HG03103 (cell line): ENCODE data around the gene SOCS3.

Source experiments
- ATAC-seq: cut with Tn5 transposase; IDR thresholded peaks from one replicate; pipeline ENCODE4 v1.9.1; 2021; ENCODE audit warnings: low read depth; ENCODE audit not compliant: unreplicated experiment

Gene SOCS3

DNA sequence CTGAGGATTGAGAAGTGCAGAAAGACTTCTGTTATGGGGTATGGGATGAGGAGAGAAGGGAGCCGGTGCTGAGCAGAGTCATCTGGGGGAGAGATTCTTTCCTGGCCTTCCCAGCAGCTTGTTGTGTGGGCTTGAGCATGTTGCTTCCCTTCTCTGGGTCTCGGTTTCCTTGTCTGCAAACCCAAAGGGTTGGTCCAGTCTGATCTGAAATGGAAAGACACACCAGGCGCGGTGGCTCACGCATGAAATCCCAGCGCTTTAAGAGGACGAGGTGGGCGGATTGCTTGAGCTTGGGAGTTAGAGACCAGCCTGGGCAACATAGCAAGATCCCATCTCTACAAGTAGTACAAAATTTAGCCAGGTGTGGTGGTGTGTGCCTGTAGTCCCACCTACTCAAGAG lies 6.0 kb downstream of the SOCS3 start:
- ATAC-seq: no peak

DNA sequence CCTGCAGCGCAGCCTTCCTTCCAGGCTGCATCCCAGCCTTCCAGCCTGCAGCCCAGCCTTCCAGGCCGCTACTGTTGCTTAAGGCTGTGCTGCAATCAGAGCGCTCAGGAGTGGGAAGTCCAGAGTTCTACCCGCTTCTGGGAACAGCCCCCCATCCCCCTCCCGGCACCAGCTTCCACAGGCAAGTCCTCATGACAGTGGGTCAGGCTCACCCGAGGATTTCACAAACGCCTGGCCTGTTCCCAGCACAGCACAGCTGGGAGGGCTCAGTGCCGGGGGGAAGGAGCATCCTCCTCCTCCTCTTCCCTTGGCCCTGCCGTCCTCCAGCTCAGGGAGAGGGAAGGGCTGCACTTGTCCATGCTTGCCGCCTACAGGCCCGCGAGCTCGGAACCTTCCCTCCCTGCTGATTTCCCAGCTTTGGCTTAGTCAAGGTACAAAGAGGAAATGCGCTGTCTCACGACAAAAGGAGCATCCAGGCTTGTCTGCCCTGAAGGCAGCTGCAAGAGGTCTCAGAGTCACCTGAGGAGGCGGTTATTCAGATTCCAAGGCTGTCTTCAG lies 8.3 kb downstream of the SOCS3 start:
- no peak for ATAC-seq

DNA sequence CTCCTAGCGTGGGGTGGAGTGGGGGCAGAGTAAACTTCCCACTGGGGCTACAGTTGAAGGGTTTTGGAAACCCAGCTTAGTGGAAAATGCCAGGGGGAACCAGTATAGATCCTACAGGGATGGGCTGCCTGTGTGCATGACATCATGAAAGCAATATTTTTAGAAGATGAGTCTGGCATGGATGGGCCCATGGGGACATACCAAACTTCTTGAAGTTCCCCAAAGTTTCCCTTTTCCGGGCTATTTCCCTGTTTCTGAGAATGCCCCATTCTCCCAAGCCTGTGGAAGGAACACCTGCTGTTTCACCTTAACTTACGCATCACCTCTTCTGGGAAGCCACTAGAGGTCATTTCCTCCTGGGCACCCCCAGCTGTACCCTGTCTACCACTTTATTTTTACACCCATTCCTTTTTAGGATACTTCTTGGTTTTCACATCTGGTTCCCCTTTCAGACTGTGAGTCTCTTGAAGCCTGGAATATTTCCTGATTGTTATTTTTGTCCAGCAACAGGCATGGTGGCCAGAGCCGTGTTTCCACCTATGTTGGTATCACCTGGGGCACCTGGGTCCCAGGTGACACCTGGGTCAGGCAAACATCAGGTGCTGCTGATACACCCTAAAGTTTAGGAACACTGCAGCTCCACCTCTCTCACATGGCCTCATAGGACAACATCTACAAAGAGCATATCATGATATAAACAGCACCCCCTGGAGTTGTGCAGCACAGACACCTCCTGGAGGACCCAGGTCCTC lies 9.8 kb downstream of the SOCS3 start:
- no peak for ATAC-seq

DNA sequence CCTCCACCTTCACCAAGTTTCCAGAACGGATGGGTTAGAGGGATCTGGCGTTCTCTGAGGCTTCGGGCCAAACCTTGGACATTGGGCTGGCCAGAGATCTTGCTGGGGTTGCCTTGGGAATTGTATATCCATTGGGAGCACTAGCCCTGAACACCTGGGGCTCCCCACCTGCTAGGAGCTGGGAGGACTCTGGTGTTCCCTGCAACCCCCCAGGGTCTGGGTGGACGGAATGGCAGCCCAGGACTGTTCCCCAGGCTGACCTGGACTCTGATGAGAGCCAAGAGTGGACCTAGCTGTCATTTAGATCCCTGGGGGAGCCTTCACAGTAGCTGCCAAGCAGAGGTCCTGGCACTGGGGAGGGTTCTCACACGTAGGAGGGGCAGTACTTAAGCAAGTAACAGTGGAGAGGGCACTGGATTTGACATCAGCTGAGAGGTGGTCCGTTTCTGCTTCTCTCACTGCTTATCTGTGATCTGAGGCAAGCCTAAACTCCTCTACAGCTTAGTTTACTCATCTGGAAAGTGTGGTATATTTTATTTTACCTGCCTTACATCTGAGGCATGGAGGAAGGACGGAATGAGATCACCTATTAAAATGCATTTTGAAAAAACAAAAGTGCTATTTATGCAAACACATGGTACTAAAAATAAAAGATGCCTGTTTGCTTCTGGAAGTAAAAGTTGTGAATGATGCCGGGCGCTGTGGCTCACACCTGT lies 11.7 kb downstream of the SOCS3 start:
- ATAC-seq: no peak

DNA sequence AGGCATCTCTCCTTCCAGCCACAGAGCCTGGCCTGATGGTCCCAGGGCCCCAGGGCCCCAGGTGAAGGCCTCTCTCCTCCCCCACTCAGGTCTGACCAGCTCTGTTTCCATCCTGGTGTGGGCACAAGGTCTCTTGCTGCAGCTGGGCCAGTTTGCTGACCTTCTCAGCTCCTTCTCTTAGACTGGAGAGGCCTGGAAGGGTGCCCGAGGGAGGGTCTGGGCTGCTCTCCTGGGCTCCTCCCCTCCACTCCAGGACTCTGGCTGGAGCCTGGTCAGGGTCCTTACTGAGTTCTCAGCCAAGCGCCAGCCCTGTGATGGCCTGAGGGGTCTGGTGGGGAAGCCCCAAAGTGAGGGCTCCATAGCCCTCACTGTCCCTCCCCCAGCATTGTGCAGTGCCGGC lies 12.4 kb downstream of the SOCS3 start:
- no peak for ATAC-seq

DNA sequence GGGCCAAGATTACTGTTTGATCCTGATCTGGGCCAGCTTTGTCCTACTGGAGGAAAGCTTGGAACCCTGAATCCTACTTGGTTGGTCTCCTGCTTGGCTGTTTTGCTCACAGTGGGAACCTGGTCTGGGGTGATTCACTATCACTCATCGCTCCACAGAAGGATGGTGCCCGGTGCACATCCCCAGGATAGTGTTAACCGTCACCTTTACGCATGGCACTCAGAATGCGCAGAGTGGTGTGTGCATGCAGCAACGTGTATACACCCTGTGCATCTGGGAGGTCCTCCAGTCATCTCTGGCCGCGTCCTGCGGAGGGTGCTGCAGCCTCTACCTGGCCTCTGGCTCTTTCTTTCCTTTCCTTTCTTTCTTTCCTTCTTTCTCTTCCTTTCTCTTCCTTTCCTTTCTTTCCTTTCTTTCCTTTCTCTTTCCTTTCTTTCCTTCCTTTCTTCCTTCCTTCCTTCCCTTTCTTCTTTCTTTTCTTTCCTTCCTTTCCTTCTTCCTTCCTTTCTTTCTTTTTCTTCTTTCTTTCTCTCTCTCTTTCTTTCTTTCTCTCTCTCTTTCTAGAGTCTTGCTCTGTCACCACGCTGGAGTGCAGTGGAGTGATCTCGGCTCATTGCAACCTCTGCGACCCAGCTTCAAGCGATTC lies 13.1 kb downstream of the SOCS3 start:
- no peak for ATAC-seq

DNA sequence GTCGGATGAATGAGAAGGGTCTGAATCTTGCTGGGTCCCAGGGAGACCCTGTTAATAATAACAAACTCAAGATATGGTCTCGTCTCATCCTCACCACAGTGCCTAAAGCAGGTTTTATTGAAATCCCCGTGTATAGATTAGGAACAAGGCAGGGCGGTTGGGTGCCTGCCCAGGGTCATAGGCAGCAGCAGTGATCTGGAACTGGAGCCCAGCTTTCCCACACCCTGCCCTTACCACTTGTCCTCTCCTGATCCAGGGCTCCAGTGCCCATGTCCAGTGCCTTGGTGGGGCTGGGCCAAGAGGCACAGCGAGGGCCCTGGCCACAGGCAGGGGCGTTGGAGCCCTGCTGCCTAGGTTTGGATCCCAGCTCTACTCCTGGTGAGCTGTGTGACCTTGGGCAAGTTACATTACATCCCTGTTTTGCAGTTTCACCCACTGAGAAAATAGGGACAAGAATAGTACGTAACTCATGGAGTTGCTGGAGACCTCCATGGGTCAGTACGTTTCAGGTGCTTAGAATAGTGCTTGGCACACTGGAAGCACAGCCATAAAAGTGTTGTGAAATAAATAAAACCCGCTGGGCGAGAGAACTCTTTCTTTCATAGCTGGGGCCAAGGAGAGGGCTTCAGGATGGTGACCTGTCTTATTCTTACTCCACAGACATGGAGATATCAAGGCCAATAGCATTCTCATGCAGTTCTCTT lies 13.9 kb downstream of the SOCS3 start:
- ATAC-seq: no peak

DNA sequence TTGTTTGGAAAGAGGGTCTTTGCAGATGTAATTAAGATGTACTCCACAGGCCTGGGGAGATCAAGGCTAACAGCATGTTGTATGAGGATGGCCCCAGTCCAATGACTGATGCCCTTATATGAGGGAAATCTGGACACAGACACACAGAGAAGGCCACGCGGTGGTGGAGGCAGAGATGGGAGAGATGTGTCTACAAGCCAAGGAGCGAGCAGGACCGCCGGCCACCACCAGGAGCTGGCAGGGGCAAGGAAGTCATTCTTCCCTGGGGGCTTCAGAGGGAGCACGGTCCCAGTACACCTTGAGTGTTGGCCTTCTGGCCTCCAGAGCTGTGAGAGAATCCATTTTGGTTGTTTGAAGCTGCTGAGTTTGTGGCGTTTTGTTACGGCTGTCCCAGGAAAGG lies 14.7 kb downstream of the SOCS3 start:
- ATAC-seq: no peak

DNA sequence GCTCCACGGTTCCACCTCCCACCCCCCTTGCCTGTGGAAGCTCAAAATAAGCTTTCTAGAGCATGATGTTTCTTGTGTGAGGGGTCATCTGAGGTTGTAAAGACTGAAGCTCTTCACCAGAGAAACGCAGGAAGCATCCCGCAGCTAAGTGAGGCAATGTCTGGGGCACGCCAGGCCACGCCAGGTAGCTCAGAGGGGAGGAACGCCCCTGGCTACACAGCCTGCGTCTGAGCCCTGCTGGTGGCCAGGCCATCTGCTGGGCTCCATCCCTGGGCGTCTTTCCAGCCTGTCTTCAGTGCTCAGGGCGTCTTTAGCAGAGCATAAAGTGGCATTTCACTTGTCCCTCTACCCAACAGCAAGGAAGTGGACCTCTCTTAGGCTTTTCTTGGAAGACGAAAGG lies 15.2 kb downstream of the SOCS3 start:
- ATAC-seq: no peak

DNA sequence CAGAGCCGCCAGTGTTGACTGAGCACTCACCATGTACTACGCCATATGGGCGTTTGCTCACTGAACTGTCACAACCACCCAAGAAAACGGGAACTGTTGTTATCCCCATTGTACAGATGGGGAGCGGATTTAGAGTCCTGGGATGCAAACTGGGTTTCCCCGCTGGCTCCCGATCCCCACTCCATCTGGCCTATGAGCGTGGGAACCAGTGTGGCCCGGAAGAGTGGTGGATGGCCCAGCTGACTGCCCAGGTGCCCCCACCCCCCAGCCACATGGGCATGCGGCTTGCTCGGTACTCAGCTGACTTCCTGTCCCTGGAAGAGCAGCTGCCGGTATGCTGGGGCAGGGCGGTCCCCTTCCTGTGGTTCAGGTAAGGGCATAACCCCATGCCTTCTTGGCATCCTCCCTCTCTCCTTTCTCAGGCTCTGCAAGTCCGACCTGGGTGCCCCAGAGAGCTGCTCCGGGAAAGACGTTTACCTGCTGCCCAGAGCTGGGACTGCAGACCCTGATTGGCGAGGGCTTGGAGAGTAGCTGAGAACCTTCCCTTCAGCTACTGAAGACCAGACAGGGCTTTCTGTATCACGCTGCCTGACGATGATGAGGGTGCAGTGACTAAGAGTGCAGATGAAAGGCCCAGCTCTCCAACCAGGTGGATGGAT lies 16.2 kb downstream of the SOCS3 start:
- ATAC-seq: no peak

DNA sequence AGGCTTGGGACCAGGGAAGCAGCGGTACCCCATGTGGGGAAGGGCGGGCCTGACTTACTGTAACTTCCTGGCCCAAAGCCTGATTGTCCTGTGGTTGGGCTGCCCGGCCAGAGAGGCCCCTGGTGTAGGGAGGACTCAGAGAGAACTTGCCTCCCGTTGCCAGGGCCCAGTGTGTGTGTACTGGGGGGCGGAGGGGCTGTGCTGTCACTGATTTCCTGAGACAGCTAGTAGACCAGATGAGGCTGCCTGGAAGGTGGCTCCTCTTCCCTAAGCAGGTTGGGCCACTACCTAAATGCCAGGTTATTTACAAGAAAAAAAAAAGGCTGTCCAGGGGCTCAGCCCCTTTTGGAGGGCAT lies 16.7 kb downstream of the SOCS3 start:
- no peak for ATAC-seq

DNA sequence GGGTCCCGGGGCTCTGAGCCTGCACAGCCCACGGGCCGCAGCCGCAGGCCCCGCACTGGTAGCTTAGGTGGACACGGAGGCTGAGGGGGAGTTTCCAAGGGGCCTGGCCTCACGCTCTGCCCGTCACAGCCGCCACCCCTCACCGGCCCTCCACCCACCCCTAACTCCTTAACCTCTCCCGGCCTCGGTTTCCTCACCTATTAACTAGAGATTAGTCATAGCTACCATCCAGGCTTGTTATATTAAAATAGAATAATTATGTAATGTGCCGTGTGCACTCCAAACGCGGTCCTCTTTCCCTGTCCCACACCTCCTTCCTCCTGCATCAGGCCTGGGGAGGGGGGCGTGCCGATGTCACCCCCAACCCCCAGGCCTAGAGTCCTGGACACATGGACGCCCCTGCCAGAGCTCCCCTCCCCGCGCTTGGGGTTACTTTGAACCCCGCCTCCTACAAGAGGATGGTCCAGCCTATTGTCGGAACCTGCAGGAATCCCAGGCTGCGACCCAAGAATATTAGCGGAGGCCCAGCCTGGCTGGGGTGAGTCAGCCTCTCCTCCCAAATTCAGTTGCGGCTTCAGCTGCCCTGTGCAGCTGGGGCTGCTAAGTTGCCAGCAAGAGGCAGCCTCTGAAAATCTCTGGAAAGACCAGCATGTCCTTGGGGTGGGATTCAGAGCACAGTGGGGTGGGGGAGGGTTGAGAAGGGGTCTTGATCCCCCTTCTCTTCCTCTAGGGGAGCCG lies 17.3 kb downstream of the SOCS3 start:
- ATAC-seq: no peak

DNA sequence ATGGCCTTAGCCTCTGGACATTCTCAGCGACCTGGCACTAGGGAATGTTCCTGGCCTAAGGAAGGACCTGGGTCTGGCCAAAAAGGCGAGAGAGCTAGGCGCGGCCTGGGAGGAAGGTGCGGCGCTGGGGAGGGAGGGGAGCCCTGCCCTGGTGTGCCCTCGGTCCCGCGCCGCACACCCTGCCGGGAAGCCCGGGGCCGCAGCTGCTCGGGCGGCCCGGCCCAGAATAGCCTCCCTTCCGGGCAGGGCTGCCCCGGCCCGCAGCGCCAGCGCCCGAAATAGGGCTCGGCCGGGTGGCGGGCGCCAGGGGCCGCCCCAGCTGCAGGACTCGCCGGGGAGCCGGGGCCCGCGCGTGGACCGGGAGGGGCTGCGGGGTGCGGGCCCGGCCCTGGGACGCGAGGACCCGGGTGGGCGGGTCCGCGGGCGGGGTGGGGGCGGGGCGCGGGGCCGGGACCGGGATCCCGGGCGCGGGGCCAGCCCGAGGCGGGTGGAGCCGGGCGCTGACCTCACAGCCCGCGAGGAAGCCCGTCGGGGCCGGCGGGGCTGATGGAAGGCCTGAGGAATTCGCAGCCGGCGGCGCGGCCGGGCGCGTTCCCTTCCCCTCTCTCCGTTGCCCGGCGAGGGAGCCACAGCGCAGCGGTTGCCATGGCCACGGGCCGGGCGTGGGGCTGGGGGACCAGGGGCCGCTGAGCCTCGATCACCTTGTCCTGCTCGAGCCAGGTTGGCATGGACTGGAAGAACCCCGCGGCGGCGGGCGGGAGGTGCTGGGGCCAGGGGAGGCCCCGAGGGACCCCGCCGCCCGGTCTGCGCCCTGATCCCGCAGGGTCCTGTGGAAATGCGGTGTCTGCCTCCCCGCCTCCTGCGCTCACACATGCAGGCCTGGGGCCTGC lies 18.1 kb downstream of the SOCS3 start:
- ATAC-seq: no peak

DNA sequence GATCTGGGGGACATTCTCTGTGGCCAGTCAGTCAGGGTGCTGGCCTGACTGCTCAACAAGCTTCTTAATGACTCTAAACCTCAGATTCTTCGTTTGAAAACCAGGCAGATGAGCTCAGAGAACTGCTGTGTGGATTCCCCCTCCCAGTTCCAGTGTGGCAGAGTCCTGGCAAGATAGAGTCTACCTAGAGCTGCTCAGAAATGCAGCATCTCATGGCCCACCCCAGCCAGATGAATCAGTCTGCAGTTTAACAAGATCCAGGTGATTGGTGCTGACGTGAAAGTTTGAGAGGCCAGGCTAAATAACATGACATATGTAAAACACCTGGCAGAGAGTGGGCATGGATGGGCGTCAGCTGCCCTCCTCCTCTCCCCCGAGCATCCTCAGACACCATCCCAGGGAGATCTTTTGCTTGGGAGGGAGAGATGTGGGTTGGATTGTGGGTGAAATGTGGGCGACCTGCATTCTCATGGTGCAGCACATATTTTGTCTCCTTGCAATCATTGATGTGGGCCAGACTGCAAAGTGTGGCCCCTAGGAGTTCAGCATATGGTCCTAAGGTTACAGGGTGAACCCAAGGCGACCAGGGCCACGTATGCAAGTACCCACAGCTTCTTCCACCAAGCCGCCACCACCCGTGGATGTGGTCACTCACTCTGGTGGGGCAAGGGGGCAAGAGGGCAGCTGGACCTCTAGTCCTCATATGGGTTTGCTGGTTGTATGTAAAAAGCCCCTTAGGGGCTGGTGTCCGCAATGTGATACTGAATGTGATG lies 19.5 kb downstream of the SOCS3 start:
- ATAC-seq: no peak

DNA sequence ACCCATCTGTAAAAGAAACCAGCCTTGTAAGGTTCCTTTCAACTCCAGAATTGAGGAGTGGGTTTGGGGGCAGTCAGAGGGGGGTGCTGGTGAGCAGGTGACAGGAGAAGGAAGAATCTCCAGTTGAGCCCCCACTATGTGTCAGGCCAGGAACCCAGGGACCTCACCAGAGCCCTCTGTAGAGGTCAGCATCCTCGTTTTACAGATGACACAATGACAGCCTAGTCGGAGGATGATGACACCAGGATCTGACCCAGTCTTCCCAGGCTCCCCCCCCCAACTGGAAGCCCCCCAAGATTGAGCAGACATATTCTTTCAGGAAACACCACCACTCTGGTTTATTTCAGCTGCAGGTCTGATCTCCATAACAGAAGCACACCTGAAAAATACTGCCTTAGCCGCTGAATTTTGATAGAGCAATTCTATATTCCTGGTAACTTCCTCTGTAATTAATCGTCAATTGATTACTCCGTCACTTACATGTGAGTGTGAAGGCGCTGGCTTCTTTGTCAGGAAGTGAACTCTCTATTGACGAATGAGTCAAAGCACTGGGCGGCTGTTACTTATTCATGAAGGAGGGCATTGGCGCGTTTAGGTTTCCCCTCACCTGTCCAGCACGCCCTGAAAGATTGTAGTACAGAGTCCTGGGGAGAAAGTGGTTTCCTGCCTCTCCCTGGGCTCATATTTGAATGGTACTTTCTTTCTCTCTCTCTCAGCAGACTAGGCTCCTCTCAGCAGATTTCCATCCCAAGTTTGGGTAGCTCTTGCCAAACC lies 21.2 kb downstream of the SOCS3 start:
- no peak for ATAC-seq

DNA sequence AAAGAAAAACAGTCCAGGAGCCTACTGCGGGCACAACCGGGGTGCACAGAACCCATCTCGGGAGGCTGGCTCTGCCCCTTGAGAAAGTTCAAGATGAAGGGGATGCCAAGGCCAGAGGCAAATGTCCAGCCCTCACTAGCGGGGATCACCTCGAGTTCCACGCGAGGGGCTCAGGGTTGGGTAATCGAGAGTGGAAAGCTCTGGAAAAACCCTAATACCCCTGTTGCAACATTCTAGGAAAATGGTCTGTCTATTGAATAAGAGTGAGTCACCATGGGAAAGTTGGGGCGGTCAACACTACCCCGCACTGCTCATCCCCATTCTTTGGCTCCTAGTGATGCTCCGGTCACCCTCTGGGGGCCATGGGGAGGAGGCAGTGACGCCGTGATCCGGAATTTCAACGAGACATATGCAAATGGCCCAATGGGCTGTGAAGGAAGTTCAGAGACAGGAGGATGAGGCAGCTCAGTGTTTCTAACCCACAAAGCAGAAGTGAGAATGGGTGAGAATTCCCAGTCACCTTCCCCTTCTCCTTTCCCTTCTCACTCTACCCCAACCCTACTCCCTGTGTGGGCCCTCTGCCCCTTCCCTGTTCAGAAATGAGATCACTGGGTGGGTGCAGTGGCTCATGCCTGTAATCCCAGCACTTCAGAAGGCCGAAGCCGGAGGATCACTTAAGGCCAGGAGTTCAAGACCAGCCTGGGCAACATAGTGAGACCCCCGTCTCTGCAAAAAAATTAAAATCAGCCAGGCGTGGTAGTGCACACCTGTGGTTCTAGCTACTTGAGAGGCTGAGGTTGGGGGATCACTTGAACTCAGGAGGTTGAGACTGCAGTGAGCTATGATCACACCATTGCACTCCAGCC lies 22.4 kb downstream of the SOCS3 start:
- no peak for ATAC-seq
